K562 (cell line): ENCODE results near the gene PTPRR. TPM values are rescaled to one million over a fixed set of nuclear protein-coding genes. Genes with fewer than 3 reads are reported as not detected.

Experiments
- ATAC-seq: fragments of 200-7000 bp; cut with Tn5 transposase; 3 replicates; pipeline ENCODE4 v1.9.1; 2020; ENCODE audit warnings: moderate library complexity
- BruUV-seq: library from RNA; stranded (reverse); fragments of 400-500 nt; replicated peaks from 2 replicates; lab custom pipeline; 2021; lab: Mats Ljungman, UMichigan
- CTCF ChIA-PET: fragments of 300-600 bp; formaldehyde crosslinking; extraction: SDS; loops from one replicate; lab custom pipeline; 2021; ENCODE audit warnings: low intra/inter-chr PET ratio; lab: Yijun Ruan, JAX
- POLR2A ChIA-PET: fragments of 300-600, 350-650 bp; sonication (Branson Sonifier 250); formaldehyde crosslinking; extraction: SDS; loops from one replicate; lab custom pipeline; 2021; ENCODE audit warnings: antibody characterized with exemption, inconsistent platforms; lab: Yijun Ruan, JAX
- DNase-seq, 4 experiments: peaks; one replicate each; pipeline versions ENCODE4 v3.0.0 to v3.0.0-alpha.2; 2011 to 2018; ENCODE audit warnings: low spot score in 3 of 4, mixed read lengths in 3 of 4; ENCODE audit errors: extremely low read depth in 1 of 4
- FAIRE-seq: peaks from 2 replicates; lab custom pipeline; 2011; peaks lifted over from hg19 to GRCh38; lab: Jason Lieb, UNC
- H2AFZ ChIP-seq: 2 replicates; pipeline ENCODE4 v1.6.0; 2011; ENCODE audit warnings: low read depth, low read length, control low read depth, inconsistent platforms
- H3K27ac ChIP-seq: fragments of 200-600 bp; 3 replicates; pipeline ENCODE4 v1.8.0; 2011; ENCODE audit warnings: low read depth, mild to moderate bottlenecking, control low read depth, inconsistent platforms, low read length, moderate library complexity, mixed read lengths; ENCODE audit errors: extremely low read depth
- H3K27me3 ChIP-seq, 2 experiments: fragments of 300-600 bp in 1 of 2; 2 replicates in 1 of 2; 3 replicates in 1 of 2; pipeline versions ENCODE4 v1.6.0 to v1.8.0; 2011; ENCODE audit warnings: inconsistent platforms in 2 of 2, low read length in 2 of 2, mild to moderate bottlenecking in 1 of 2, mixed read lengths in 1 of 2, moderate library complexity in 1 of 2; ENCODE audit not compliant: control insufficient read depth in 2 of 2, insufficient read depth in 2 of 2
- H3K36me3 ChIP-seq: fragments of 300-600 bp; 3 replicates; pipeline ENCODE4 v1.8.0; 2011; ENCODE audit warnings: mild to moderate bottlenecking, low read length, inconsistent platforms; ENCODE audit not compliant: control insufficient read depth, insufficient read depth
- H3K4me1 ChIP-seq, 2 experiments: fragments of 200-600 bp in 1 of 2; replicated peaks in 1 of 2; 2 replicates in 1 of 2; 3 replicates in 1 of 2; pipeline versions ENCODE4 v1.5.1 to v1.8.0; 2011; ENCODE audit warnings: inconsistent platforms in 2 of 2, low read length in 2 of 2, mild to moderate bottlenecking in 1 of 2, mixed read lengths in 1 of 2, moderate library complexity in 1 of 2; ENCODE audit not compliant: control insufficient read depth in 2 of 2, insufficient read depth in 2 of 2
- H3K4me2 ChIP-seq: 2 replicates; pipeline ENCODE4 v1.6.1; 2011; ENCODE audit warnings: low read length, control low read depth, inconsistent platforms, mixed read lengths; ENCODE audit not compliant: insufficient read depth
- H3K4me3 ChIP-seq: fragments of 200-600 bp; sonication (generic), shearing (Covaris generic); 2 replicates; pipeline ENCODE4 v1.5.1; 2016; ENCODE audit warnings: control low read depth, inconsistent platforms
- H3K79me2 ChIP-seq: fragments of 200-600 bp; 3 replicates; pipeline ENCODE4 v1.8.0; 2011; ENCODE audit warnings: low read length, inconsistent platforms; ENCODE audit not compliant: control insufficient read depth, insufficient read depth
- H3K9ac ChIP-seq, 2 experiments: 2 replicates each; pipeline versions ENCODE4 v1.6.0 to v1.6.1; 2011; ENCODE audit warnings: low read depth in 2 of 2, low read length in 2 of 2, control low read depth in 1 of 2, inconsistent platforms in 1 of 2, mild to moderate bottlenecking in 1 of 2, mixed read lengths in 1 of 2; ENCODE audit not compliant: insufficient read depth in 1 of 2
- H3K9me1 ChIP-seq: one replicate; pipeline ENCODE4 v1.6.0; 2011; ENCODE audit warnings: inconsistent platforms, mild to moderate bottlenecking, low read length, moderate library complexity; ENCODE audit not compliant: control insufficient read depth, insufficient read depth
- H3K9me3 ChIP-seq: replicated peaks from 2 replicates; pipeline ENCODE4 v1.5.1; 2011; ENCODE audit warnings: low read depth, low read length, inconsistent platforms; ENCODE audit not compliant: control insufficient read depth, insufficient read depth
- H4K20me1 ChIP-seq: replicated peaks from 2 replicates; pipeline ENCODE4 v1.6.1; 2011; ENCODE audit warnings: low read length, inconsistent platforms, mixed read lengths; ENCODE audit not compliant: control insufficient read depth, insufficient read depth
- DMBX1 ChIP-seq: fragments of 250-450 bp; sonication (Bioruptor Pico); IDR thresholded peaks from 2 replicates; pipeline ENCODE4 v1.8.0; 2022; ENCODE audit warnings: inconsistent platforms, mild to moderate bottlenecking, moderate library complexity, borderline replicate concordance
- EP300 ChIP-seq: IDR thresholded peaks from 2 replicates; pipeline ENCODE4 v1.6.1; 2012; ENCODE audit warnings: low read length, improper control_type of control experiment
- RB1 ChIP-seq: fragments of 450-650 bp; IDR thresholded peaks from 2 replicates; pipeline ENCODE4 v1.6.1; 2017; ENCODE audit warnings: low read depth, mild to moderate bottlenecking
- RBBP5 ChIP-seq: fragments of 200-600 bp; sonication (generic); IDR thresholded peaks from 2 replicates; pipeline ENCODE4 v1.6.1; 2012; ENCODE audit warnings: borderline replicate concordance, mild to moderate bottlenecking, low read length, control low read depth, inconsistent platforms; ENCODE audit not compliant: insufficient read depth, poor library complexity, severe bottlenecking
- SRSF3 ChIP-seq: fragments of 200-400 bp; formaldehyde crosslinking; IDR thresholded peaks from 2 replicates; pipeline ENCODE4 v1.6.1; 2016; ENCODE audit warnings: mild to moderate bottlenecking, low read length, moderate library complexity; ENCODE audit not compliant: insufficient read depth
- UBTF ChIP-seq, 2 experiments: IDR thresholded peaks; 2 replicates each; pipeline ENCODE4 v1.6.1; 2012; ENCODE audit warnings: improper control_type of control experiment in 2 of 2, low read depth in 2 of 2, low read length in 2 of 2, borderline replicate concordance in 1 of 2
- ZNF24 ChIP-seq: fragments of 450-650 bp; IDR thresholded peaks from 2 replicates; pipeline ENCODE4 v1.6.1; 2016
- ZNF551 ChIP-seq: fragments of 250-450 bp; sonication (Bioruptor Pico); IDR thresholded peaks from 2 replicates; pipeline ENCODE4 v1.5.0; 2021; ENCODE audit warnings: mild to moderate bottlenecking, moderate library complexity
- ZNF592 ChIP-seq: fragments of 450-650 bp; IDR thresholded peaks from 2 replicates; pipeline ENCODE4 v1.6.1; 2017; ENCODE audit warnings: antibody characterized with exemption, mild to moderate bottlenecking
- ZNF830 ChIP-seq: fragments of 250-450 bp; sonication (Bioruptor Pico); IDR thresholded peaks from 2 replicates; pipeline ENCODE4 v1.5.0; 2021; ENCODE audit warnings: mild to moderate bottlenecking
- whole genome bisulfite sequencing: fragments of 100-300 bp; shearing (Covaris generic); methylation state at CpG from one replicate; pipeline ENCODE4 v1.1.6; 2016; ENCODE audit warnings: low coverage, mixed read lengths; ENCODE audit not compliant: insufficient coverage; ENCODE audit errors: missing lambda C conversion rate; 5-methylcytosine and 5-hydroxymethylcytosine counted together
- in situ Hi-C: fragments of 300-500 bp; cut with MboI; formaldehyde crosslinking; loops from 4 replicates; pipeline ENCODE4 v1.15.0; 2018; ENCODE audit warnings: inconsistent platforms, mixed read lengths
- intact Hi-C: fragments of 100-400 bp; cut with micrococcal nuclease; formaldehyde crosslinking; loops from 2 replicates; pipeline ENCODE4 v1.14.2; 2022
- polyA plus RNA-seq, 8 experiments: library from polyadenylated mRNA; depleted of rRNA in 4 of 8; stranded (reverse) in 5 of 8; unstranded in 3 of 8; fragments of >200 nt; fragmentation: Nextera tagmentation in 2 of 8; fragmentation: Illumina TruSeq in 1 of 8; extraction: Ambion mirVana in 2 of 8; extraction: Trizol in 1 of 8; gene quantifications; 2 replicates each; pipeline versions ENCODE4 v1.2.1 to v1.2.3, GENCODE V29; 2011 to 2014; ENCODE audit warnings: inconsistent platforms in 1 of 8, missing spikeins in 1 of 8
- total RNA-seq, 7 experiments: library from RNA; depleted of rRNA in 6 of 7; stranded (reverse); fragments of >200 nt in 6 of 7; fragmentation: Illumina TruSeq in 2 of 7; extraction: Trizol in 2 of 7; gene quantifications; 2 replicates each; pipeline versions ENCODE4 v1.2.1 to v1.2.3, GENCODE V29; 2011 to 2021; ENCODE audit warnings: low replicate concordance in 1 of 7

PTPRR gene
- total and polyA plus RNA-seq, 9 of the 15 experiments (the other 6 are each of a cell fraction or from before 2014, with no cell fraction given): 6.6 to 41.7 (median 12.3) TPM

GRCh38 chr12:70664465-70664881, 256.1 kb downstream of the PTPRR start:
- H4K20me1 ChIP-seq: no peaks in the 10 kb centered on the region
- POLR2A ChIA-PET: interaction anchor here (0.7 to 1.1 kb wide), 4 partner anchors 21 to 196 kb away, joined by 3 read pairs; no protein-coding TSS in a partner anchor
- in situ Hi-C loops: no loop called here
- peak overlapping the region; percentile 50 to 75; a peak in 3 of 4 replicates for H3K9ac ChIP-seq
- peak; percentile 69 for ATAC-seq
- DNase-seq: peak in 2 of 4 experiments; percentile 43 to 79
- peak overlapping the region; percentile 63 for H3K27ac ChIP-seq
- BruUV-seq: no TSS peak
- H3K4me3 ChIP-seq: peak overlapping the region; percentile 4; the same call in 1 of the 2 replicates
- no peaks in the 10 kb centered on the region for H3K27me3 ChIP-seq
- no peaks in the 10 kb centered on the region for H3K36me3 ChIP-seq
- CTCF ChIA-PET: no interaction called here
- WGBS: 2% methylated on average over 7 of the region's 7 CpGs
- peak overlapping the region; percentile 58 for H3K4me2 ChIP-seq
- peak overlapping the region; percentile 87 for H2AFZ ChIP-seq
- FAIRE-seq: peak; percentile 40
- peaks cover 0 to 27% of the 10 kb centered on the region in 2 experiments; a peak in 3 of 5 replicates for H3K4me1 ChIP-seq
- intact Hi-C loops: loop anchor here (1.0 to 5.0 kb wide), 2 partner anchors 57 to 74 kb away; no protein-coding TSS in a partner anchor
- peaks cover 7% of the 10 kb centered on the region for H3K79me2 ChIP-seq
- no peaks in the 10 kb centered on the region for H3K9me3 ChIP-seq
- H3K9me1 ChIP-seq: no peaks in the 10 kb centered on the region
- no peak for TF ChIP-seq ZNF551 (CRISPR knock-in tag)
- TF ChIP-seq ZNF24: peak; percentile 62; the same call in 1 of the 2 replicates
- TF ChIP-seq EP300: 0 out of 2 replicates have a peak, but pooled peaks have one; percentile 18
- TF ChIP-seq RB1: 0 out of 2 replicates have a peak, but pooled peaks have one; percentile 32
- peak; percentile 48 to 75; a peak in 1 of 4 replicates for TF ChIP-seq UBTF (IDR thresholded peaks at IDR 0.05; ENCODE audit: borderline replicate concordance in 1 of 2, low read depth in 2 of 2, low read length in 2 of 2)
- TF ChIP-seq RBBP5: peak; percentile 38
- no peak for TF ChIP-seq ZNF830
- TF ChIP-seq SRSF3: no peak
- TF ChIP-seq DMBX1 (CRISPR knock-in tag): no peak
- peak; percentile 49; the same call in 1 of the 2 replicates for TF ChIP-seq ZNF592
